Ishikawa (cell line): ENCODE measurements around the gene KIF5C.

Source experiments
- CEBPB ChIP-seq: IDR thresholded peaks from 2 replicates; pipeline ENCODE4 v1.6.1; 2012
- CREB1 ChIP-seq: IDR thresholded peaks from 2 replicates; pipeline ENCODE4 v1.6.1; 2012; ENCODE audit warnings: low read depth
- EGR1 ChIP-seq: IDR thresholded peaks from 2 replicates; pipeline ENCODE4 v1.6.1; 2012
- EP300 ChIP-seq: IDR thresholded peaks from 2 replicates; pipeline ENCODE4 v1.6.1; 2012; ENCODE audit warnings: borderline replicate concordance
- FOXM1 ChIP-seq: IDR thresholded peaks from 2 replicates; pipeline ENCODE4 v1.6.1; 2012; ENCODE audit warnings: low read depth, borderline replicate concordance
- MAX ChIP-seq: IDR thresholded peaks from 2 replicates; pipeline ENCODE4 v1.6.1; 2012
- NFIC ChIP-seq: IDR thresholded peaks from 2 replicates; pipeline ENCODE4 v1.6.1; 2012
- RAD21 ChIP-seq: IDR thresholded peaks from 2 replicates; pipeline ENCODE4 v1.6.1; 2012; ENCODE audit warnings: low read depth
- REST ChIP-seq: IDR thresholded peaks from 2 replicates; pipeline ENCODE4 v1.6.1; 2012; ENCODE audit warnings: low read depth, mild to moderate bottlenecking
- TAF1 ChIP-seq: IDR thresholded peaks from 2 replicates; pipeline ENCODE4 v1.6.1; 2012; ENCODE audit warnings: low read depth, mild to moderate bottlenecking
- TCF12 ChIP-seq: IDR thresholded peaks from 2 replicates; pipeline ENCODE4 v1.6.1; 2012; ENCODE audit warnings: low read depth
- TEAD4 ChIP-seq: IDR thresholded peaks from 2 replicates; pipeline ENCODE4 v1.6.1; 2012
- USF1 ChIP-seq: IDR thresholded peaks from 2 replicates; pipeline ENCODE4 v1.6.1; 2012
- YY1 ChIP-seq: IDR thresholded peaks from 2 replicates; pipeline ENCODE4 v1.6.1; 2012; ENCODE audit warnings: low read depth
- ZBTB7A ChIP-seq: IDR thresholded peaks from 2 replicates; pipeline ENCODE4 v1.6.1; 2012; ENCODE audit warnings: low read depth

KIF5C gene

GRCh38 chr2:148990968-148991367 is 115.9 kb downstream of the KIF5C start:
- TF ChIP-seq EP300, result no peak
- no peak for TF ChIP-seq FOXM1
- no peak for TF ChIP-seq MAX
- no peak for TF ChIP-seq USF1
- no peak for TF ChIP-seq CREB1

- TF ChIP-seq TEAD4 (no peak), TCF12 (no peak), CREB1 (no peak), FOXM1 (no peak), TAF1 (no peak), RAD21 (no peak), NFIC (no peak), CEBPB (no peak), EGR1 (no peak), MAX (no peak), USF1 (no peak), ZBTB7A (no peak), EP300 (no peak), REST (no peak), YY1 (no peak)
These were observed 117.4 kb downstream of the KIF5C start for GRCh38 chr2:148992448-148992847.

- TF ChIP-seq RAD21 (no peak), TAF1 (no peak), CEBPB (no peak), ZBTB7A (no peak), CREB1 (no peak), YY1 (no peak), USF1 (no peak)
These were observed 118.3 kb downstream of the KIF5C start for GRCh38 chr2:148993351-148993750.

- TF ChIP-seq FOXM1 (no peak), EP300 (no peak), REST (no peak), TEAD4 (no peak), TCF12 (no peak), CREB1 (no peak), MAX (no peak), NFIC (no peak), ZBTB7A (no peak), RAD21 (no peak), TAF1 (no peak), CEBPB (no peak), EGR1 (no peak), YY1 (no peak), USF1 (no peak)
These were observed 119.3 kb downstream of the KIF5C start for GRCh38 chr2:148994341-148994740.

- no peak for TF ChIP-seq EP300
- TF ChIP-seq FOXM1, result no peak
- no peak for TF ChIP-seq CEBPB
- TF ChIP-seq TCF12, result no peak
- no peak for TF ChIP-seq EGR1
- no peak for TF ChIP-seq TAF1
- no peak for TF ChIP-seq YY1
- TF ChIP-seq TEAD4, result no peak
- TF ChIP-seq USF1, result no peak
- no peak for TF ChIP-seq CREB1
- TF ChIP-seq RAD21, result no peak
- no peak for TF ChIP-seq MAX
- no peak for TF ChIP-seq NFIC
- no peak for TF ChIP-seq REST
- no peak for TF ChIP-seq ZBTB7A
These were observed 121.8 kb downstream of the KIF5C start for GRCh38 chr2:148996805-148997204.
